Subcutaneous adipose tissue (tissue), 4 donors: ENCODE data around the gene STK38L. TPM values are rescaled to one million over a fixed set of nuclear protein-coding genes. Genes with fewer than 3 reads are reported as not detected.

ENCODE experiments used
- total RNA-seq, 4 donors: library from RNA; depleted of rRNA; stranded (reverse); fragments of >200 nt; gene quantifications; one replicate each; pipeline ENCODE4 v1.1.0, GENCODE V29; 2016
- TF ChIP-seq, protein P1 (sequence below): fragments of 450-650 bp; IDR thresholded peaks from one replicate; pipeline ENCODE4 v1.5.1; 2016; ENCODE audit warnings: low read depth, mild to moderate bottlenecking, control low read depth, antibody characterized with exemption, moderate library complexity

The STK38L gene
- total RNA-seq, 4 donors from 2014 or later = 30.1 to 75.7 (median 51.6) TPM

DNA sequence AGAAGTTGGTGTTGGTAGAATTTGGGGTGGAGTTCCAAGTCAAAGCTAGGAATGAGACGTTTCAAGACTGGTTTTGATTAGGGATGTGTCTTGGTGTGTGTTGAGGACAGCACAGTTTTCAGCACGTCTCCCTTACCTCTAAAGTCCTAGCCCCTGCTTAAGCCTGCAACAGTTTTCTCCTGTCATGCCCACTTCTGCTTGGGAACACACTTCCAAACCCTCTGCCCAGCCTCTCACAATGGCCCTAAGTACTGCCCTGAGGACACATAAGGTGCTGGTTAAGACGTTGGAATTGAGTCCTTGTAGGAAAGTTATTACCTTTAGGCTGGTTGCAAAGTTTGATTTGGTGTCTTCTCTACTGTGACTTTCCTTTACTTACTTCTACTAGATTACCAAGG, 87.8 kb downstream of the STK38L start:
- TF ChIP-seq, protein P1, sequence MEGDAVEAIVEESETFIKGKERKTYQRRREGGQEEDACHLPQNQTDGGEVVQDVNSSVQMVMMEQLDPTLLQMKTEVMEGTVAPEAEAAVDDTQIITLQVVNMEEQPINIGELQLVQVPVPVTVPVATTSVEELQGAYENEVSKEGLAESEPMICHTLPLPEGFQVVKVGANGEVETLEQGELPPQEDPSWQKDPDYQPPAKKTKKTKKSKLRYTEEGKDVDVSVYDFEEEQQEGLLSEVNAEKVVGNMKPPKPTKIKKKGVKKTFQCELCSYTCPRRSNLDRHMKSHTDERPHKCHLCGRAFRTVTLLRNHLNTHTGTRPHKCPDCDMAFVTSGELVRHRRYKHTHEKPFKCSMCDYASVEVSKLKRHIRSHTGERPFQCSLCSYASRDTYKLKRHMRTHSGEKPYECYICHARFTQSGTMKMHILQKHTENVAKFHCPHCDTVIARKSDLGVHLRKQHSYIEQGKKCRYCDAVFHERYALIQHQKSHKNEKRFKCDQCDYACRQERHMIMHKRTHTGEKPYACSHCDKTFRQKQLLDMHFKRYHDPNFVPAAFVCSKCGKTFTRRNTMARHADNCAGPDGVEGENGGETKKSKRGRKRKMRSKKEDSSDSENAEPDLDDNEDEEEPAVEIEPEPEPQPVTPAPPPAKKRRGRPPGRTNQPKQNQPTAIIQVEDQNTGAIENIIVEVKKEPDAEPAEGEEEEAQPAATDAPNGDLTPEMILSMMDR = no peak

DNA sequence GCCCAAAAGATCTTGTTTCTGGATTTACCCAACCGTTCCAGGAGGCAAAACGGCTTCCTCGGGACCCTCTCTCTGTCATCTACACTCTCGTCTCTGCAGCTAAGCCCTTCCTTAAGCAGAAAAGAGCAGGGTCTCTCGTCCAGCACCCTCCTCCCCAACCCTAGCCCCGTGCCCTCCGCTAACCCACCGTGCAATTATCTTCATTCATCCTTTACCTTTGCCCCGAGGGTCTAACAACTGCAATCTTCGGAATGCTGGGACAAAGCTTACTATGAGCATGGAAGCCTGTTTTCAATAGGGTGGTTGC, 88.3 kb downstream of the STK38L start:
- TF ChIP-seq, protein P1 = no peak

DNA sequence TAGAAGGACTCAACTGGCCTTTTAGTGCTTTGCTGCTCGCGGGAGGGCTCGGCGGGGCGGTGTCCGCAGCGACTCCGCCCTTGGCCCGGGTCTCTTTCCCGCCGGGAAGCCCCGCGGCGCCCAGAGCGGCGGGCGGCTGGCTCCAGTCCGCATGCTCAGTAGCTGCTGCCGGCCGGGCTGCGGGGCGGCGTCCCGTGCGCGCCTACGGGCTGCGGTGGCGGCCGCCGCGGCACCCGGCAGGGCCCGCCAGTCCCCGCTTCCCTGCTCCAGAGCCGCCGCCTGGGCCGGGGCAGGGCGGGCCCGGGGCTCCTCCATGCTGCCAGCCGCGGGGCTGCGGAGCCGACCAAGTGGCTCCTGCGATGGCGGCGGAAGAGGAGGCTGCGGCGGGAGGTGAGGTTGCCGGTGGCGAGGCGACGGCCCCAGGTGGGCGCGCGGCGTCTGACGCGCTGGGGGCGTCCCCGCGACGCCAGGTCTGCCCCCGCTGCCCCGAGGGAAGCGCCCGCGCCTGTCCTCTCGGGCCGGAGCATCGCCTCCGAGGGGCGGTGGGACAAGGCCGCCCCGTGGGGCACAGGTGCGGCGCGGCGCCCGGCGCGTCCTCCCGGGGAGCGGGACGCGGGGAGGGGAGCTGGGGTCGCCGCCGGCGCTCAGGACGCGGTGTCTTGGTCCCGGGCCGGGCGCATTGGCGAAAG, 88.8 kb downstream of the STK38L start, which contains the start of gene BMAL2:
TSS of gene BMAL2 (plus strand) at position 123 of the 689 bp plus-strand sequence. CDS start at position 360, 237 bp downstream.
- TF ChIP-seq, protein P1 = no peak

DNA sequence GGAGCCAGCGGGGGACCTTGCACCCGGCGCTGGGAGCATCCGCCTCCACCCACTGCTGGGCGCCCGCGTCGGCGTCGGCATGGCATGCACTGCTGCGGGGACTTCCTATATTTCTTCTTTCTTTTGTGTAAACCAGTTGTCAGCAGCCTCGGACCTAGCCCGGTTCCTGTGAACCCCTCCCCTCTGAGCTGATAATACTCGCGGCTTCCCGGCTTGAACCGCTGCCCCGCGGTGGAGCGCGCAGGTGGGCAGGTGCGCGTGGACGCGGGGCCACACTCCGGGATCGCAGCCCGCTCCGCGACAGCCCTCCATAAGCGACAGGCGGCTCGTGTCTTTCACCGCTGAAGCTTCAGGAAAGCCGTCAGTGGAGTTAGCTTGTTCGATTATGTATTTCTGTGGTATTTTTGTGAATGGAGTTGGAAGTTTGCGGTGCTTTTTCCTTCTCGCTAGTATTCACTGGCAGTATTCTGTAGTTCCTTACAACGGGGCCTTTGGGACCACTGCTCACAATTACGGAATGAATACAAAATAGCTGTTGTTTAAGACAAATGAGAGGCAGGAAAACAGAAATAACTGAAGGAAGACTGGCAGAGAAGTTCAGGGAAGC, 89.4 kb downstream of the STK38L start:
- TF ChIP-seq, protein P1 = no peak

DNA sequence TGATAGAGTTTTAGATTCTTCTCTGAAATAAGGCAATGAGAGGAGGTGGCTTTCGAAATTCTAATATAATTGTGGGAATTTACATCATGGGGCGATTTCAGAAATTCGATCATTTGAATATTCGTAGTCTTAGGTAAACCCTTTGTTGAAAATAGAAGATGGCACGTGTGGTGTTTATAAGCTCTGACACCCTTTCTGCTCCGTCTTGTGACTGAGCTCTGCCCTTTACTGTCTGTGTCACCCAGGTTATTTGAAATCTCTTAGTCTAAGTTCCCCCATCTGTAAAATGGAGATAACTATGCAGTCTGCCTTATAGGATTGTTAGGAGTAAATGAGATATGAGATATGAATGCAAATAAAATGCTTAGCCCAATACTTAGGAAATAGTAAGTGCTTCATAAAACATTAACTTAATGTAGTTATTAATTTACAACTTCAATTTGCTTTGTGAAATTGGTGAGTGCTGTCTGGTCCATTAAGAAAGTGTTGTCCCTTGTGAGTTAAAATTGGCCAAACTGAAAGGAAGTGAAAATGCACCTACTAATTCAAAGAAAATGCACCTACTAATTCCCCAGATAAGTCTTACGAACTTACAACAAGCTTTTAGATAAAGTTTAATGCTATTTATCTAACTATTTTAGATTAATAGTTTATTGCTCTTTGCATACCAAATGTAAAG, 90.1 kb downstream of the STK38L start:
- TF ChIP-seq, protein P1 = no peak

DNA sequence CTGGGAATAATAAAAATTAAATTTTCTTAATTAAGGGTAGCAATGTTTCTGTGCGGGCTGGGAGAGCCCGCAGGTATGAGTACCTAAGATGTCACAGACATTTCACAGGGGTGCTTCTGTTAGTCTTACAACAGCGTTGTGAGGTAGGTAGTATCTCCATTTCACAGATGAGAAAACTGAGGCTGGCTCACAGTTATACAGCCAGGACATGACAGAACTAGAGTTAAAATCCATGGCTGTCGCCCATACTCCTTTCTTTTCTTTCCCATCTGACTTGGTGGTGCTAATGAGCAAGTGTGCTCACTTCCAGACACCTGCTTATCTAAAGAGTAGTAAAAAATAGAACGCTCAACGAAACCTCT, 90.6 kb downstream of the STK38L start:
- TF ChIP-seq, protein P1 = no peak
